BLaER1 treated with 17β-estradiol and CSF1 and Interleukin-3, amounts not matched to agents 10 nM and 100 nM (cell line): ENCODE data around the gene SWI5.

ENCODE experiments used
- H3K27ac ChIP-seq, 11 experiments: shearing (Covaris generic); formaldehyde crosslinking; 2 replicates each; pipeline ENCODE4 v1.8.1; 2022
- H3K27me3 ChIP-seq, 11 experiments: shearing (Covaris generic); formaldehyde crosslinking; 2 replicates each; pipeline ENCODE4 v1.8.1; 2022
- H3K36me3 ChIP-seq, 11 experiments: shearing (Covaris generic); formaldehyde crosslinking; 2 replicates each; pipeline ENCODE4 v1.8.1; 2022
- H3K4me1 ChIP-seq, 10 experiments: shearing (Covaris generic); formaldehyde crosslinking; 2 replicates each; pipeline ENCODE4 v1.8.1; 2022
- H3K4me2 ChIP-seq, 11 experiments: shearing (Covaris generic); formaldehyde crosslinking; 2 replicates each; pipeline ENCODE4 v1.8.1; 2022
- H3K4me3 ChIP-seq, 10 experiments: shearing (Covaris generic); formaldehyde crosslinking; 2 replicates each; pipeline ENCODE4 v1.8.1; 2022
- H3K9ac ChIP-seq, 11 experiments: shearing (Covaris generic); formaldehyde crosslinking; 2 replicates each; pipeline ENCODE4 v1.8.1; 2022
- H3K9me3 ChIP-seq, 11 experiments: shearing (Covaris generic); formaldehyde crosslinking; replicated peaks in 1 of 11; 2 replicates each; pipeline ENCODE4 v1.8.1; 2022
- H4K20me1 ChIP-seq, 11 experiments: shearing (Covaris generic); formaldehyde crosslinking; 2 replicates each; pipeline ENCODE4 v1.8.1; 2022
- Cebpa-rat ChIP-seq, 11 experiments: shearing (Covaris generic); IDR thresholded peaks; 2 replicates each; pipeline ENCODE4 v1.8.1; 2022

Gene SWI5

DNA sequence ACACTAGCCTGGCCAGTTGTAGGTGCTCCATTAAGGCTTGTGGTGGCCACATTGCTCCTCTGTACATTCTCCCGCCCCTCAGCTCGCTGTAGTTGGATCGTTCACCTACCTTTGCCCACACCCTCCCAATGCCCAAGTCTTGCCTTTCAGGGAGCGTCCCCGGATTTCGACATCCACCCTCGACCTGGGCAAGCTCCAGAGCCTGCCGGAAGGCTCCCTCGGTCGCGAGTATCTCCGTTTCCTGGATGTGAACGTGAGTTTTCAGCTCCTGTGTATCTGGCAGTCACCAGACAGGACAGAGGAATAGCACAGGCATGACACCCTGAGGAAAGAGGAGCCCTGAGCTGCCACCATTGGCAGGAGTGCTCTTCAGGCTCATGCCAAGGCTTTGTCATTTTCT lies 49.6 kb downstream of the SWI5 start:
- Histone ChIP-seq H3K4me2 (no peak overlapping the region; a peak in 1 of 22 replicates), H3K27ac (0 out of 22 replicates have a peak overlapping the region, but pooled peaks of 2 of the 11 experiments have one; percentile 2 to 90), H3K4me1 (peaks cover 22 to 45% (median 40%) of the 10 kb centered on the region in 10 experiments), H3K36me3 (peaks cover 33 to 74% (median 49%) of the 10 kb centered on the region in 11 experiments), H3K9ac (peak overlapping the region in 6 of 11 experiments; percentile 1 to 95 (median 18); a peak in 4 of 22 replicates), H4K20me1 (peaks cover 0 to 25% (median 9%) of the 10 kb centered on the region in 11 experiments; a peak in 6 of 22 replicates), H3K9me3 (no peaks in the 10 kb centered on the region), H3K4me3 (no peak overlapping the region), H3K27me3 (no peaks in the 10 kb centered on the region)
- no peak for TF ChIP-seq Cebpa-rat (IDR thresholded peaks at IDR 0.05)

- no peaks in the 10 kb centered on the region for H3K27me3 ChIP-seq
- H3K27ac ChIP-seq = peak overlapping the region in 8 of 11 experiments; percentile 7 to 56 (median 39); a peak in 13 of 22 replicates
- peaks cover 0 to 15% (median 3%) of the 10 kb centered on the region in 11 experiments; a peak in 4 of 22 replicates for H4K20me1 ChIP-seq
- peak overlapping the region in 9 of 11 experiments; percentile 30 to 92 (median 77); a peak in 17 of 22 replicates for H3K4me2 ChIP-seq
- H3K4me3 ChIP-seq = 0 out of 20 replicates have a peak overlapping the region, but pooled peaks of 1 of the 10 experiments have one; percentile 8
- H3K9ac ChIP-seq = peak overlapping the region in 10 of 11 experiments; percentile 3 to 67 (median 34); a peak in 13 of 22 replicates
- H3K9me3 ChIP-seq = no peaks in the 10 kb centered on the region
- peaks cover 0 to 34% (median 27%) of the 10 kb centered on the region in 10 experiments; a peak in 17 of 20 replicates for H3K4me1 ChIP-seq
- TF ChIP-seq Cebpa-rat (IDR thresholded peaks at IDR 0.05) = no peak
- peaks cover 0 to 74% (median 26%) of the 10 kb centered on the region in 11 experiments; a peak in 15 of 22 replicates for H3K36me3 ChIP-seq
Measured at GRCh38 chr9:128333451-128333869, 57.4 kb downstream of the SWI5 start.

DNA sequence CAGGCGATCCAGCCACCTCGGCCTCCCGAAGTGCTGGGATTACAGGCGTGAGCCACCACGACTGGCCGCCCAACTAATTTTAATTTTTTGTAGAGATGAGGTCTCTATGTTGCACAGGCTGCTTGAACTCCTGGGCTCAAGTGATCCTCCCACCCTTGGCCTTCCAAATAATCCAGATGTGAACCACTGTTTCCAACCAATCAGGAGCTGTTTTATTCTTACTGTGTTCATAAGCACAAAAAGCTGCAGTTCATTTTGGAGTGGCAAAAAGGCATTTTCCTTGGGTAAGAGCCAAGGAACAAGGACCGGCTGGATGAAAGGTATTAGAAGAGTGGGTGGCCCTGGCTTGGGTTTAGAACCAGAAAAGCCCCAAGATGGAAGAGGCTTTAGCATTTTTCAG lies 59.1 kb downstream of the SWI5 start:
- H3K4me2 ChIP-seq = no peak overlapping the region
- no peak overlapping the region for H3K9ac ChIP-seq
- peaks cover 0 to 30% (median 24%) of the 10 kb centered on the region in 10 experiments; a peak in 17 of 20 replicates for H3K4me1 ChIP-seq
- H3K9me3 ChIP-seq = no peaks in the 10 kb centered on the region
- no peak for TF ChIP-seq Cebpa-rat (IDR thresholded peaks at IDR 0.05)
- peaks cover 0 to 57% (median 17%) of the 10 kb centered on the region in 11 experiments; a peak in 14 of 22 replicates for H3K36me3 ChIP-seq
- H3K27me3 ChIP-seq = no peaks in the 10 kb centered on the region
- peaks cover 0 to 11% (median 0%) of the 10 kb centered on the region in 11 experiments; a peak in 2 of 22 replicates for H4K20me1 ChIP-seq
- H3K4me3 ChIP-seq = no peak overlapping the region
- H3K27ac ChIP-seq = no peak overlapping the region

DNA sequence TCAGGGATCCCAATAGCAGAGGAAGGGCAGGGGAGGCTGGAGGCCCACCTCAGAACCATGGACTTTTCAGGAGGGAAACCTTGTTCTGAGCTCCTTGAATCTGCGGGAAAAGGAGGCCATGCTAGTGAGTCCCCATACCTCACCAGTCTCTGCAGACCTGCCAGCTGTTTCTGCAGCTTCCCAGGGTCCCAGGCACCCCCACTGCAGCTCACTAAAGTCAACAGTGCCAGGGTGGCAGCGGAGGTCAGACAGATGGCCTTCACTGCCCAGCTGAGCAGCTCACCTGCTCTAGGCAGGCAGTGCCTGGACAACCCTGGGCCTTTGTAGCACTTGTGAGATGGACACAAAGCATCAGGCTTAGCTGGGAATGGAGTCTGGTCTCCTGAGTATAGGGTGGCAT lies 59.8 kb downstream of the SWI5 start:
- no peak overlapping the region for H3K9ac ChIP-seq

DNA sequence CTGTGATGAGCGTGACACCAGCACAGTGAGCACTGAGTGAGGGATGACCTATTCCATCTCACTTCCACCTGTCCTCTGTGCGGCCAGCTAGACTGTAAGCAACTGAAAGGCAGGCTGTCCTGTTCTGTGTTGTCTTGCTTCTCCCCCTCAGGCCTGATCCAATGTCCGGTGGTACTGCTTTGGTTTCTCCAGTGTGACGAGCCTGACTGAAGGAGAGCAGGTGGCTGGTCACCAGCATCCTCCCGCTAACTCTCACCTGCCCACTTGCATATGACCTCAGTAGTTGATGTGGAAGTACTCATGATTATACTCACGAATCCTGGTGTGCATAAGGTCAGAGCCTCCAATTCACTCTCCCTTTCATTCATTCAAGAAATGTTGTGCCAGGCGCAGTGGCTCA lies 61.9 kb downstream of the SWI5 start:
- Histone ChIP-seq H3K36me3 (peaks cover 4 to 38% (median 18%) of the 10 kb centered on the region in 11 experiments; a peak in 20 of 22 replicates), H3K4me3 (no peak overlapping the region), H3K9ac (no peak overlapping the region), H3K27me3 (no peaks in the 10 kb centered on the region), H3K27ac (no peak overlapping the region), H3K4me2 (no peak overlapping the region), H3K9me3 (no peaks in the 10 kb centered on the region), H3K4me1 (peaks cover 5 to 27% (median 23%) of the 10 kb centered on the region in 10 experiments; a peak in 17 of 20 replicates), H4K20me1 (peaks cover 0 to 23% (median 8%) of the 10 kb centered on the region in 11 experiments; a peak in 10 of 22 replicates)
- no peak for TF ChIP-seq Cebpa-rat (IDR thresholded peaks at IDR 0.05)

More for the DNA sequence above, 59.8 kb downstream of the SWI5 start:
- Histone ChIP-seq H3K27ac (no peak overlapping the region), H3K4me2 (no peak overlapping the region), H3K27me3 (no peaks in the 10 kb centered on the region), H3K4me3 (no peak overlapping the region), H3K4me1 (peaks cover 0 to 33% (median 26%) of the 10 kb centered on the region in 10 experiments; a peak in 17 of 20 replicates), H3K36me3 (peaks cover 0 to 49% (median 17%) of the 10 kb centered on the region in 11 experiments; a peak in 14 of 22 replicates), H4K20me1 (peaks cover 0 to 11% (median 0%) of the 10 kb centered on the region in 11 experiments; a peak in 3 of 22 replicates), H3K9me3 (no peaks in the 10 kb centered on the region)
- TF ChIP-seq Cebpa-rat (IDR thresholded peaks at IDR 0.05) = no peak
